Measurements from ENCODE around the gene BRD4.
"Not testable (repeated sequence)": the region's sequence is repeated elsewhere in the genome, so short reads cannot be mapped to it uniquely, and the experiment has no call there.

BRD4 gene

DNA sequence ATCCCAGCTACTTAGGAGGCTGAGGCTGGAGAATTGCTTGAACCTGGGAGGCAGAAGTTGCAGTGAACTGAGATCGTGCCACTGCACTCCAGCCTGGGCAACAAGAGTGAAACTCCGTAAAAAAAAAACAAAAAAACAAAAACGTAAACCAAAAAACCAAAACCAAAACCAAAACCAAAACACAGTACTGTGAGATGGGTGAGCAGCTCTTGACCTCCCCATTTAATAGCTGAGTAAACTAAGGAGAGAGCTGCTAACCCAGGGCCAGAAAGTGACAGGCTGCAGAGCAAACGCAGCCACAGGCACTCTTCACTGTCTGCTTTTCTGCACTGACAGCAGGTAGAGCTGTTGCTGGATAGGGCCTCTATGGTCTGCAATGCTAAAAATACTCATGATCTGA, 27.7 kb upstream of the BRD4 start:
- DNase-seq (ENCODE audit: low spot score): not testable (repeated sequence)

GRCh38 chr19:15358918-15359317, 26.6 kb upstream of the BRD4 start:
- no peak for DNase-seq (ENCODE audit: low spot score)

- DNase-seq (ENCODE audit: low spot score): no peak
Observed at GRCh38 chr19:15357906-15358305, 25.6 kb upstream of the BRD4 start.

- no peak for DNase-seq (ENCODE audit: low spot score)
Observed at GRCh38 chr19:15354566-15355296, 22.4 kb upstream of the BRD4 start.

- no peak for DNase-seq (ENCODE audit: low spot score)
Observed at GRCh38 chr19:15353908-15354307, 21.6 kb upstream of the BRD4 start.

DNA sequence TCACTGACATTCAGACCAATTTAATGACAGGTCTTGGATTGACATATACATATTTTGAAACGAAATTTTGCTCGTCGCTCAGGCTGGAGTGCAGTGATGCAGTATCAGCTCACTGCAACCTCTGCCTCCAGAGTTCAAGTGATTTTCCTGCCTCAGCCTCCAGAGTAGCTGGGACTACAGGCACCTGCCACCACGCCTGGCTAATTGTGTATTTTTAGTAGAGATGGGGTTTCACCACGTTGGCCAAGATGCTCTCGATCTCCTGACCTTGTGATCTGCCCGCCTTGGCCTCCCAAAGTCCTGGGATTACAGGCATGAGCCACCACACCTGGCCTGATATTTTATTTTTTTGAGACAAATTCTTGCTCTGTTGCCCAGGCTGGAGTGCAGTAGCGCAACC, 20.2 kb upstream of the BRD4 start:
- not testable (repeated sequence) for DNase-seq (ENCODE audit: low spot score)

DNA sequence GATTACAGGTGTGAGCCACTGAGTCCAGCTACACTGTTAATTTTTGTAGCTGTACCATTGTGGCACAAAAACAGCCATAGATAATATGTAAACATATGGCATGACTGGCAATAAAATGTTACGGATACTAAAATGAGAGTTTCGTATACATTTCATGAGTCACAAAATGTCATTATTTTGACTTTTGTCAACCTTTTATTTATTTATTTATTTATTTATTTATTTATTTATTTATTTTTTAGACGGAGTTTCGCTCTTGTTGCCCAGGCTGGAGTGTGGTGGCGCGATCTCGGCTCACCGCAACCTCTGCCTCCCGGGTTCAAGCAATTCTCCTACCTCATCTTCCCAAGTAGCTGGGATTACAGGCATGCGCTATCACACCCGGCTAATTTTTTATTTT, 9.0 kb upstream of the BRD4 start:
- not testable (repeated sequence) for DNase-seq (ENCODE audit: low spot score)

DNA sequence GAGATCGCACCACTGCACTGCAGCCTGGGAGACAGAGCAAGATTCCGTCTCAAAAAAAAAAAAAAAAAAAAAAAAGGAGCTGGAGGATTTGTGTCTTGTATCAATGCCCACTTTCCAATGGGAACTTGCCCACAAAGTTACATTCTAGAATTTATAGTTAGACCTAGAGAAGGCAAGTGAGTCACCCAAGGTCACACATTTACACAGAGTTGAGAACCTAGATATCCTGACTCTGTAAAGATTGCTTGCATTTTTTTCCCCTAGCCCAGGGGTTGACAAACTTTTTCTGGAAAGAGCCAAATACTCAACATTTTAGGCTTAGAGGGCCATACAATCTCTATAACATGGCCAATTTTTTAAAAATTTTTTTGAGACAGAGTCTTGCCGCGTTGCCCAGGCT, 7.7 kb upstream of the BRD4 start:
- DNase-seq (ENCODE audit: low spot score): no peak

DNA sequence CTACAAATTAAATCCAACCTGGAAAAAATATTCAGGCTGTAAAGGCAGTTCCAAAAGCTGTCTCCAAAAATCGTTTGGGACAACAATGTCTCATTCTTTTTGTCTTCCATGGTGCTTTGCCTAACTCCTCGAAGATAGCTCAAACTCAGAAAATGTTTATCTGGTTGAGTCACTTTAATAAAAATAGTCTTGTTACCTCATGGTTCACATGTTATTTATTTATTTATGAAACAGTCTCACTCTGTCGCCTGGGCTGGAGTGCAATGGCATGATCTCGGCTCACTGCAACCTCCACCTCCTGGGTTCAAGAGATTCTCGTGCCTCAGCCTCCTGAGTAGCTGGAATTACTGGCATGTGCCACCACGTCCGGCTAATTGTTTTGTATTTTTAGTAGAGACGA, 4.9 kb upstream of the BRD4 start:
- DNase-seq (ENCODE audit: low spot score): peak; percentile 62

DNA sequence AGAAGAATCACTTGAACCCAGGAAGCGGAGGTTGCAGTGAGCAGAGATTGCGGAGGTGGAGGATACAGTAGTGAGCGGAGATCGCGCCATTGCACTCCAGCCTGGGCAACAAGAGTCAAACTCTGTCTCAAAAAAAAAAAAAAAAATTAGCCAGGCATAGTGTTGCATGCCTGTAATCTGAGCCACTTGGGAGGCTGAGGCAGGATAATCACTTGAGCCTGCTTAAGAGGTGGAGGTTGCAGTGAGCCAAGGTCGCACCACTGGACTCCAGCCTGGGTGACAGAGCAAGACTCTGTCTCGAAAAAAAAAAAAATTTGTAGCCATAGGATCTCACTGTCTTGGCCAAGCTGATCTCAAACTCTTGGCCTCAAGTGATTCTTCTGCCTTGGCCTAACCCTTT, 3.7 kb upstream of the BRD4 start:
- DNase-seq (ENCODE audit: low spot score): not testable (repeated sequence)

DNA sequence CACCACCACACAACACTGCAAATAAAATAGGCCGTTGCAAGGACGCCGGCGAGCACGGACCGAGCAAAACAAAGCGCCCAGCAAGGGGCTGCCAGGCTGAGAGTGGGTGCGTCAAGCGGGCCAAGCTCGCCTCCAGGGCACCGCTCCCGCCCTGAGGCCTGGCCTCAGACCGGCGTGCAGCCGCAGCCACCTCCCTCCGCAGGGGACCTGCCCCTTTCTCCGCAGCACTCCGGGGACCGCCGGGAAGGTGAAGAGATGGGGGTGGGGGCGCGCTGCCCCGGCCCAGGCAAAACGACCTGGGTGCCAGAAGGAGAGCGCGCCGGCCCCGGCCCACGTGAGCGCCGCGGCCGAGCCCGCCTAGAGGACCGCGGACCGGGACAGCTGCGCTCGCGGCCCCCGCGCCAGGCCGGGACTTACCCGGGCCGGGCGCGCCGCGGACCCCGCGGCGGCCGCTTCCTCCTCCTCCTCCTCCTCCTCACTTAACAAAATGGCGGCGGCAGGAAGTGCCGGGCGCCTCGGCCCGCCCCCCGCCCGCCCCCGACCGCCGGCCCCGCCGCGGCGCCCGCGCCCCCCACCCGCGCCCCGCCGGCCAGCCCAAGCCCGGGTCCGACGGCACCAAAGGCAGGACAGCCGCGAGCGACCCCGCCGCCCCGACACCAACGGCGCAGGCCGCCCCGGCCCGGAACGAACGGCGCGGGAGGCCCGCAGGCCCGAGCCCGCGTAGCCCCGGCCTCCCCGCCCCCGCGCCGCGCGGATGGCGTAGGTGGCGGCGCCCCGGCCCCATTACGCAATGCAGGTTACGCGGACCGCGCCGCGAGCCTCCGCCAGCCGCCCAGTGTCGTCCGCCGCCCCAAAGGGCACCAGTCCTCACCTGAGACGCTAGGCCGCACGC, 674 bp downstream of the BRD4 start:
- peak; percentile 48 for DNase-seq (ENCODE audit: low spot score)

GRCh38 chr19:15330801-15331418, 1.4 kb downstream of the BRD4 start:
- peak; percentile 74 for DNase-seq (ENCODE audit: low spot score)

- DNase-seq (ENCODE audit: low spot score): no peak
Observed at GRCh38 chr19:15328312-15328711, 4.0 kb downstream of the BRD4 start.

- DNase-seq (ENCODE audit: low spot score): no peak
Observed at GRCh38 chr19:15324791-15325519, 7.4 kb downstream of the BRD4 start.

GRCh38 chr19:15323496-15324235, 8.7 kb downstream of the BRD4 start:
- peak; percentile 52 for DNase-seq (ENCODE audit: low spot score)

DNA sequence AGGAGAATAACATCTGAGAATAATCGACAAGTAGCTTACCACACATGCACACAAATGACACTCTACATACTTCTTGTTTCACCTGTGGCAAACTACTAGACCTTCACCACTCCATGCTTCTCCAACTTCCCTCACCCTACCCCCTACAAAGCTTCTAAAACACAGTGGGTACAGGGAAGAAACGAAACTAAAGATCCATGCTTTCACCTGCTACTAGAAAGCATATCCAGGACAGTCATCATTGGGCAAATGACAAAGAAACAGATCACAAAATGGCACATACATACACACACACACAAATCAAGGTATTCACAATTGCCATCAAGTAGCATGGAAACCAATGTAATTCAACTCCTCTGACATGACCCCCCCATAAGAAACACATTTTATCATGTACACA, 10.6 kb downstream of the BRD4 start:
- DNase-seq (ENCODE audit: low spot score): no peak

DNA sequence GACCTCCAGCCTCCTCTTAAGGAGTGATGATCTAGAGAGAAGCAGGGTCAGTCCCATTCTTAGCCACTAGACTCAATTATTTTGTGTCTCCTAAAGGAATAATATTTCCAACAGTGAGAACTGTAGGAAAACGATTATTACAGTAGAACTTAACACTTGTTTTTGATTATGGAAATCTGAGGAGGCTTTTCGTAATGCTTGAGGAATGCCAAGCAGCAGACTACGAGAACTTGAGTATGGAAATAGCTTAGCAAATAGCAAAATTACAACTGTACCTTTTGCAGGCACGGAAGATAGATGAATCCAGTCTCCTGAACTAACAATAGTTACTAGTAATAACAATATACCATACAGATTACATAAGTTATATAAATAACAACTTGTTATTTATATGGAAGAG, 12.2 kb downstream of the BRD4 start:
- DNase-seq (ENCODE audit: low spot score): peak; percentile 71

GRCh38 chr19:15318241-15318691, 14.1 kb downstream of the BRD4 start:
- no peak for DNase-seq (ENCODE audit: low spot score)

DNA sequence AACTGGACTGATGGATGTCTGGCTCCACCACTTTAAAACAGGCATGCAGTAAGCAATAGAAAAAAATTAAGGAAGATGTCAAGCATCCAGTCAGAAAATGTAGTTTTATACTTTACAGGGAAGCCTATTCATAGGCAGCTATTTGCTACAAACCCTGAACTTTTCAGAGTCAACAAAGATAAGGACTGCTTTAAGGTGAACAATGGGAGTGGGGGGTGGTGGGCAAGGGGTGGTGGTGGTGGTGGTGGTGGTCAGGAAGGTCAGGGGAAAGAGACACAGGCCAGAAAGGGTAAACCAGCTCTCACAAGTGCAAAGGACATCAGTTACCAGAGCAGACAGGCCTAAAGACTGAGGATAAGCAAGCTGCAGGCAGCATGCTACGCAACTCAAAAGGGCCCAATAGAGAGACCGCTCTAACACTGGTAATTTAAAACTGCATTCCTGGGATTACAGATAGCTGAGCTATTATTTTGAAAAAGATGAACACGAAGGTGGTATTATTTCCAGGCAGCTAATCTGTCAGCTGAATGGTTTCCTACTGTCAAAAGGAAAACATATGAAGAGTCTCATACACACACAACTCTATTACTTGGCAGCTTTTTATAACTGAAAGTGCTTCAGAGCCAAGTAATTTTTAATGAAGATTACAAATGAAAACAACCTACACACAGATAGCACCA, 14.8 kb downstream of the BRD4 start:
- peak; percentile 64 for DNase-seq (ENCODE audit: low spot score)

GRCh38 chr19:15316498-15316897, 15.8 kb downstream of the BRD4 start:
- DNase-seq (ENCODE audit: low spot score): no peak

DNA sequence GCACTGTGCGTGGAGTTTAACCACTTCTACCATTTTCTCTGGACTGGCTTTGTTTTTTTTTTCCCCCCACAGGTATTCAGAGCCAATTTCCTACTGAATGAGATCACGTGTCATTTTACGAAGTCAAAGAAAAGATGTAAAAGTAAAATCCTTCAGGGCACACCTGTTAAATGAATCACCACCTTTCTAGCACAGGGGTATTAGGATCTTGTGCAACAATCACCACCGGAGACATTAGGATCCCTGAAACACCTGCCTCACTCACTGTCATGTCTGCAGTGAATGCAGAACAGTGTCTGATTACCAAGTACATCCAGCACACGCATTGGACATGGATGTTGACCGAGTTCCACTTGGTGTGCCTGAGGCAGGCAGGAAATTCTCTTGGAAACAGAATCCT, 17.2 kb downstream of the BRD4 start:
- no peak for DNase-seq (ENCODE audit: low spot score)
